ENCODE measurements around the gene PTPN13.

PTPN13 gene

DNA sequence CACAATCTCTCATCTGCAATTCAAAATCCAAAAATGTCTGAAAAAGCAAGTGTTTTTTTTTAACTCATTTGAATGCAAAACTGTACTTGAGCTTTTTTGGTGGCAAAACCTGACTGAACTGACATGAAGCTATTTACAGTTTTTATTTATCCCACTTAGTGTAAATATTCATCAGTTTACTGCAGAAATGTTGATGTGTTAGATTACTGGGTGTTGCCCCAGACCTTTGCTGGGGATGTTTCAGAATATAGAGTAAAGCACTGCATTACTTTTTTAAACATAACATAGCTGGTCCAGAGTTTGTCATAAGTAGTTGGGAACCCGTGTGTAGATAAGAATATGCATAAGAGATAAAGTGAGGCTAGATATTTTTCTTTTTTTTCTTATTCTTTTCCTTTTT lies 27.3 kb downstream of the PTPN13 start:
- no peak overlapping the region for H3K18ac ChIP-seq (ENCODE audit: low read length)
- no peaks in the 10 kb centered on the region for H3K36me3 ChIP-seq (ENCODE audit: control insufficient read depth, insufficient read depth, low read length)
- no peak overlapping the region for H3K56ac ChIP-seq (ENCODE audit: low read length)
- H2AK5ac ChIP-seq (ENCODE audit: low read length): no peak overlapping the region
- no peak overlapping the region for H3K4ac ChIP-seq (ENCODE audit: low read depth, low read length)
- peaks cover 2% of the 10 kb centered on the region for H3K4me1 ChIP-seq (ENCODE audit: control insufficient read depth, low read depth, low read length)
- no peak overlapping the region for H4K5ac ChIP-seq (ENCODE audit: low read length)
- no peak overlapping the region for H2BK120ac ChIP-seq (ENCODE audit: low read depth, low read length)
- no peak overlapping the region for H3K23ac ChIP-seq (ENCODE audit: low read length)
- no CpG with 5 or more reads among the region's 1 CpG for WGBS (ENCODE audit: extremely low coverage, insufficient coverage, low lambda C conversion rate)
- H3K4me2 ChIP-seq (ENCODE audit: low read length): no peak overlapping the region
- peaks cover 4% of the 10 kb centered on the region for H3K79me1 ChIP-seq (ENCODE audit: low read length)
- H3K27ac ChIP-seq (ENCODE audit: low read depth, low read length): no peak overlapping the region
- DNase-seq: no peak
- no peak overlapping the region for H3K4me3 ChIP-seq (ENCODE audit: low read length)
- no peak overlapping the region for H2BK5ac ChIP-seq (ENCODE audit: low read length)
- H4K8ac ChIP-seq (ENCODE audit: low read depth, low read length): no peak overlapping the region
- no peak overlapping the region for H3K9ac ChIP-seq (ENCODE audit: low read length)
- H2BK15ac ChIP-seq (replicated peaks; ENCODE audit: low read depth): no peak overlapping the region
- H3K79me2 ChIP-seq (ENCODE audit: control insufficient read depth, insufficient read depth, low read length): peaks cover 2% of the 10 kb centered on the region
- H3K27me3 ChIP-seq (ENCODE audit: insufficient read depth, low read length, poor library complexity): no peaks in the 10 kb centered on the region

GRCh38 chr4:86626066-86626465 lies 32.0 kb downstream of the PTPN13 start:
- Histone ChIP-seq H3K23ac (ENCODE audit: low read length) (no peak overlapping the region), H3K4me3 (ENCODE audit: low read length) (no peak overlapping the region), H4K8ac (ENCODE audit: low read depth, low read length) (no peak overlapping the region), H2BK120ac (ENCODE audit: low read depth, low read length) (no peak overlapping the region), H3K9ac (ENCODE audit: low read length) (no peak overlapping the region), H2AK5ac (ENCODE audit: low read length) (no peak overlapping the region), H3K79me2 (ENCODE audit: control insufficient read depth, insufficient read depth, low read length) (no peaks in the 10 kb centered on the region), H4K5ac (ENCODE audit: low read length) (no peak overlapping the region), H2BK15ac (replicated peaks; ENCODE audit: low read depth) (no peak overlapping the region), H3K4me2 (ENCODE audit: low read length) (no peak overlapping the region), H3K18ac (ENCODE audit: low read length) (no peak overlapping the region), H3K27me3 (ENCODE audit: insufficient read depth, low read length, poor library complexity) (no peaks in the 10 kb centered on the region), H3K27ac (ENCODE audit: low read depth, low read length) (no peak overlapping the region), H2BK5ac (ENCODE audit: low read length) (no peak overlapping the region), H3K4me1 (ENCODE audit: control insufficient read depth, low read depth, low read length) (peaks cover 2% of the 10 kb centered on the region), H3K4ac (ENCODE audit: low read depth, low read length) (no peak overlapping the region), H3K36me3 (ENCODE audit: control insufficient read depth, insufficient read depth, low read length) (no peaks in the 10 kb centered on the region), H3K79me1 (ENCODE audit: low read length) (peaks cover 4% of the 10 kb centered on the region), H3K56ac (ENCODE audit: low read length) (no peak overlapping the region)
- DNase-seq: no peak

DNA sequence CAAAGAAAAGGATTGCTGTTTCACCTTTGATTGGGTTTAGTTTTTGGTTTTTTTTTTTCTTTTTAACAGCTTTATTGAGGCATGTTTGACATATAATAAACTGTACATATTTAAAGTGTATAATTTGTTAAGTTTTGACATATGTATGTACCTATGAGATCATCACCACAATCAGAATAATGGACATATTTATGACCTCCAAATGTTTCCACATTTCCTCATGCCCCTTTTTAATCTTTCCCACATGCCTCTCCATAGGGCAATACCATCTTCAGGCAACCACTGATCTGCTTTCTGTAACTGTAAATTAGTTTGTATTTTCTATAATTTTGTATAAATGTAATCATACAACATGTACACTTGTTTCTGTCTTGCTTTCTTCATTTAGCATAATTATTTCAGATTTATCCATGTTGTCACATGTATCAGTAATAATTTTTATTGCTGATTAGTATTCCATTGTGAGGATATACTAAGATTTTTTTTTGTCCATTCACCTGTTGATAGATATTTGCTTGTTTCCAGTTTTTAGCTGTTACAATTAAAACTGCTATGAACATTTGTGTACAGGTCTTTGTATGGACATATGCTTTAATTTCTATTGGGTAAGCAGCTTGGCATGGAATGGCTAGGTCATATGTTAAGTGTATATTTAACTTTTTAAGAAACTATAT lies 33.5 kb downstream of the PTPN13 start:
- Histone ChIP-seq H3K4me2 (ENCODE audit: low read length) (no peak overlapping the region), H3K56ac (ENCODE audit: low read length) (no peak overlapping the region), H3K79me2 (ENCODE audit: control insufficient read depth, insufficient read depth, low read length) (no peaks in the 10 kb centered on the region), H3K4ac (ENCODE audit: low read depth, low read length) (no peak overlapping the region), H2BK120ac (ENCODE audit: low read depth, low read length) (no peak overlapping the region), H3K23ac (ENCODE audit: low read length) (no peak overlapping the region), H3K9ac (ENCODE audit: low read length) (no peak overlapping the region), H4K5ac (ENCODE audit: low read length) (no peak overlapping the region), H4K8ac (ENCODE audit: low read depth, low read length) (no peak overlapping the region), H3K27me3 (ENCODE audit: insufficient read depth, low read length, poor library complexity) (no peaks in the 10 kb centered on the region), H2AK5ac (ENCODE audit: low read length) (no peak overlapping the region), H3K36me3 (ENCODE audit: control insufficient read depth, insufficient read depth, low read length) (no peaks in the 10 kb centered on the region), H3K27ac (ENCODE audit: low read depth, low read length) (no peak overlapping the region), H3K4me1 (ENCODE audit: control insufficient read depth, low read depth, low read length) (peaks cover 4% of the 10 kb centered on the region), H3K4me3 (ENCODE audit: low read length) (no peak overlapping the region), H2BK5ac (ENCODE audit: low read length) (no peak overlapping the region), H3K79me1 (ENCODE audit: low read length) (peaks cover 4% of the 10 kb centered on the region), H2BK15ac (replicated peaks; ENCODE audit: low read depth) (no peak overlapping the region), H3K18ac (ENCODE audit: low read length) (no peak overlapping the region)
- no peak for DNase-seq

DNA sequence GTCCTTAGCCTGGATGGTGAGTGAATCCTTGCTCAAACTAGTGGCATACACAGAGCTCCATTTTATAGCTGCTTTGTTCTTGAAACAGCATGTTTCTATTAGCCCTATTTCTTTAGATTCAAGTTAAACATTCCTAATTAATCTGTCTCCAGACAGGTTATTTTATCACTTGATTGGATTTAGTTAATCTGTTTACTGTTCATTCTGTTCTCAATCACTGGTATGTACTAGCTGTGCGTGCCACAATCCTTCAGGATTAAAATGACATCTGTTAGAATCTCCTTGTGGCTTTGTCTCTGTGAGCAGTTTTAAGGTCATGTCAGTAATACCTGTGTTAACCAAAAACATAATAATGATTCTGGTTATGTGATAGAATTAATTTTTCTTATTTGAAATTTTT lies 36.5 kb downstream of the PTPN13 start:
- H2BK5ac ChIP-seq (ENCODE audit: low read length): no peak overlapping the region
- H3K9ac ChIP-seq (ENCODE audit: low read length): no peak overlapping the region
- H3K23ac ChIP-seq (ENCODE audit: low read length): no peak overlapping the region
- no peak overlapping the region for H4K8ac ChIP-seq (ENCODE audit: low read depth, low read length)
- no peak overlapping the region for H3K4me3 ChIP-seq (ENCODE audit: low read length)
- no peak overlapping the region for H3K4ac ChIP-seq (ENCODE audit: low read depth, low read length)
- no peak overlapping the region for H2BK120ac ChIP-seq (ENCODE audit: low read depth, low read length)
- no peak overlapping the region for H3K18ac ChIP-seq (ENCODE audit: low read length)
- no CpG with 5 or more reads among the region's 1 CpG for WGBS (ENCODE audit: extremely low coverage, insufficient coverage, low lambda C conversion rate)
- DNase-seq: peak; percentile 75
- no peaks in the 10 kb centered on the region for H3K79me1 ChIP-seq (ENCODE audit: low read length)
- H2BK15ac ChIP-seq (replicated peaks; ENCODE audit: low read depth): no peak overlapping the region
- no peaks in the 10 kb centered on the region for H3K36me3 ChIP-seq (ENCODE audit: control insufficient read depth, insufficient read depth, low read length)
- no peak overlapping the region for H3K27ac ChIP-seq (ENCODE audit: low read depth, low read length)
- H3K56ac ChIP-seq (ENCODE audit: low read length): no peak overlapping the region
- no peak overlapping the region for H2AK5ac ChIP-seq (ENCODE audit: low read length)
- no peak overlapping the region for H4K5ac ChIP-seq (ENCODE audit: low read length)
- no peaks in the 10 kb centered on the region for H3K27me3 ChIP-seq (ENCODE audit: insufficient read depth, low read length, poor library complexity)
- no peak overlapping the region for H3K4me2 ChIP-seq (ENCODE audit: low read length)
- no peaks in the 10 kb centered on the region for H3K79me2 ChIP-seq (ENCODE audit: control insufficient read depth, insufficient read depth, low read length)
- H3K4me1 ChIP-seq (ENCODE audit: control insufficient read depth, low read depth, low read length): peaks cover 2% of the 10 kb centered on the region

GRCh38 chr4:86631166-86631565 lies 37.1 kb downstream of the PTPN13 start:
- H3K18ac ChIP-seq (ENCODE audit: low read length): no peak overlapping the region
- H4K8ac ChIP-seq (ENCODE audit: low read depth, low read length): no peak overlapping the region
- no peak overlapping the region for H2BK5ac ChIP-seq (ENCODE audit: low read length)
- no peaks in the 10 kb centered on the region for H3K36me3 ChIP-seq (ENCODE audit: control insufficient read depth, insufficient read depth, low read length)
- H3K79me1 ChIP-seq (ENCODE audit: low read length): no peaks in the 10 kb centered on the region
- H4K5ac ChIP-seq (ENCODE audit: low read length): no peak overlapping the region
- no peaks in the 10 kb centered on the region for H3K27me3 ChIP-seq (ENCODE audit: insufficient read depth, low read length, poor library complexity)
- H3K4me1 ChIP-seq (ENCODE audit: control insufficient read depth, low read depth, low read length): peaks cover 2% of the 10 kb centered on the region
- H2BK120ac ChIP-seq (ENCODE audit: low read depth, low read length): no peak overlapping the region
- WGBS (ENCODE audit: extremely low coverage, insufficient coverage, low lambda C conversion rate): no CpG with 5 or more reads among the region's 1 CpG
- H3K27ac ChIP-seq (ENCODE audit: low read depth, low read length): no peak overlapping the region
- no peaks in the 10 kb centered on the region for H3K79me2 ChIP-seq (ENCODE audit: control insufficient read depth, insufficient read depth, low read length)
- H3K4me2 ChIP-seq (ENCODE audit: low read length): no peak overlapping the region
- peak; percentile 63 for DNase-seq
- no peak overlapping the region for H3K4me3 ChIP-seq (ENCODE audit: low read length)
- H3K56ac ChIP-seq (ENCODE audit: low read length): no peak overlapping the region
- H3K4ac ChIP-seq (ENCODE audit: low read depth, low read length): no peak overlapping the region
- H3K9ac ChIP-seq (ENCODE audit: low read length): no peak overlapping the region
- H2AK5ac ChIP-seq (ENCODE audit: low read length): no peak overlapping the region
- no peak overlapping the region for H3K23ac ChIP-seq (ENCODE audit: low read length)
- H2BK15ac ChIP-seq (replicated peaks; ENCODE audit: low read depth): no peak overlapping the region

DNA sequence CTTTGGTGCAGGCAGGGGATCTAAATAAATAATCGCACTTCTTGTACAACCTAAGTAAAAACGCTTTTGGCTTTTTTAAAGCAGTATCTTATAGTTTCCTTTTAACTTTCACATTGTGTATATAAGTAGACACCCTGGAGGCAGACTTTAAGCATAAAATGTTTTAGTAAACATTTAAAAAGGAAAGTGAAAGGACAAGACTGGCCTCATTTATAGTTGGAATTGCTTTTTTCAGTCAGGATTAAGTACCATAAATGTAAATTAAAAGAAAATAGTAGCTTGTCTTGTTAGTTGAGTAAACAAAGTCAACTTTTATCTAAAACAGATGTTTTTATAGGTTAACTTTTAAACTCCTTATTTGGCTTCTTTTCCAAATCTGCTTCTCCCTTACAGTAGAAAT lies 39.7 kb downstream of the PTPN13 start:
- H3K4me3 ChIP-seq (ENCODE audit: low read length): no peak overlapping the region
- no peak overlapping the region for H3K27ac ChIP-seq (ENCODE audit: low read depth, low read length)
- H2BK120ac ChIP-seq (ENCODE audit: low read depth, low read length): no peak overlapping the region
- H4K8ac ChIP-seq (ENCODE audit: low read depth, low read length): no peak overlapping the region
- no peak for DNase-seq
- no peak overlapping the region for H3K9ac ChIP-seq (ENCODE audit: low read length)
- H3K36me3 ChIP-seq (ENCODE audit: control insufficient read depth, insufficient read depth, low read length): no peaks in the 10 kb centered on the region
- no peak overlapping the region for H3K23ac ChIP-seq (ENCODE audit: low read length)
- no peak overlapping the region for H3K18ac ChIP-seq (ENCODE audit: low read length)
- no peaks in the 10 kb centered on the region for H3K79me2 ChIP-seq (ENCODE audit: control insufficient read depth, insufficient read depth, low read length)
- no peak overlapping the region for H2BK15ac ChIP-seq (replicated peaks; ENCODE audit: low read depth)
- H3K56ac ChIP-seq (ENCODE audit: low read length): no peak overlapping the region
- H2BK5ac ChIP-seq (ENCODE audit: low read length): no peak overlapping the region
- H3K27me3 ChIP-seq (ENCODE audit: insufficient read depth, low read length, poor library complexity): no peaks in the 10 kb centered on the region
- H2AK5ac ChIP-seq (ENCODE audit: low read length): no peak overlapping the region
- H4K5ac ChIP-seq (ENCODE audit: low read length): no peak overlapping the region
- H3K4me2 ChIP-seq (ENCODE audit: low read length): no peak overlapping the region
- no peak overlapping the region for H3K4ac ChIP-seq (ENCODE audit: low read depth, low read length)
- H3K79me1 ChIP-seq (ENCODE audit: low read length): no peaks in the 10 kb centered on the region
- H3K4me1 ChIP-seq (ENCODE audit: control insufficient read depth, low read depth, low read length): peaks cover 2% of the 10 kb centered on the region
- WGBS (ENCODE audit: extremely low coverage, insufficient coverage, low lambda C conversion rate): no CpG with 5 or more reads among the region's 2 CpGs
